ENCODE results near the gene MXI1. TPM values are rescaled to one million over a fixed set of nuclear protein-coding genes. Genes with fewer than 3 reads are reported as not detected.

Gene MXI1
- total and polyA plus RNA-seq, 2 of the 4 experiments (the other 2 are of a cell fraction), result 7.2 to 11.8 TPM

- DNase-seq, result no peak
- Histone ChIP-seq H2AK9ac (replicated peaks; ENCODE audit: low read depth, low read length, poor library complexity) (no peak overlapping the region), H3K9me1 (ENCODE audit: insufficient read depth, low read length) (no peaks in the 10 kb centered on the region), H3K56ac (ENCODE audit: extremely low read depth, insufficient read depth, low read length) (no peak overlapping the region), H2AK5ac (ENCODE audit: low read depth, low read length) (no peak overlapping the region), H2BK120ac (ENCODE audit: low read depth, low read length) (no peak overlapping the region), H2BK15ac (ENCODE audit: low read depth, low read length) (no peak overlapping the region), H3K4me1 (ENCODE audit: control insufficient read depth, insufficient read depth, low read length) (0 out of 2 replicates have a peak, but pooled peaks cover 3% of the 10 kb centered on the region), H3K4ac (ENCODE audit: low read depth, low read length) (no peak overlapping the region), H4K5ac (ENCODE audit: low read depth, low read length) (no peak overlapping the region), H4K91ac (ENCODE audit: insufficient read depth, low read depth, low read length) (no peak overlapping the region), H2BK20ac (ENCODE audit: low read depth, low read length) (no peak overlapping the region), H3K14ac (replicated peaks; ENCODE audit: low read depth, low read length) (no peak overlapping the region), H4K8ac (ENCODE audit: low read depth in 2 of 2, low read length in 2 of 2) (no peak overlapping the region), H3K9ac (ENCODE audit: low read depth, low read length) (no peak overlapping the region), H3K79me1 (ENCODE audit: low read depth in 1 of 2, low read length in 2 of 2) (peaks cover 0 to 10% of the 10 kb centered on the region in 2 experiments; a peak in 1 of 4 replicates), H2BK5ac (ENCODE audit: low read depth, low read length, poor library complexity, severe bottlenecking) (peak overlapping the region; percentile 38), H3K4me3 (ENCODE audit: insufficient read depth, low read depth, low read length) (no peak overlapping the region), H3K18ac (ENCODE audit: low read depth, low read length) (no peak overlapping the region), H2AFZ (replicated peaks; ENCODE audit: low read length, poor library complexity) (no peak overlapping the region), H3K27me3 (ENCODE audit: control insufficient read depth, insufficient read depth, low read length) (no peaks in the 10 kb centered on the region), H3K9me3 (ENCODE audit: control insufficient read depth, insufficient read depth, low read length) (no peaks in the 10 kb centered on the region), H3K27ac (ENCODE audit: insufficient read depth, low read length) (no peak overlapping the region), H3K23ac (ENCODE audit: low read depth, low read length) (no peak overlapping the region), H3K4me2 (ENCODE audit: low read depth, low read length) (0 out of 2 replicates have a peak overlapping the region, but pooled peaks have one; percentile 41), H4K20me1 (ENCODE audit: insufficient read depth, low read length) (peaks cover 7% of the 10 kb centered on the region; the same call in 1 of the 2 replicates), H3K36me3 (ENCODE audit: control insufficient read depth, insufficient read depth, low read length) (peaks cover 4% of the 10 kb centered on the region)
- dilution Hi-C loops (cut with HindIII; ENCODE audit: low sequenced_read_pairs, unreplicated experiment) (no loop called here), intact Hi-C loops (cut with micrococcal nuclease) (loop anchor here (1.0 to 10.0 kb wide), 4 partner anchors 48 to 608 kb away; partner anchors contain the start of genes BBIP1 and SHOC2), in situ Hi-C loops (cut with MboI; ENCODE audit: low sequenced_read_pairs) (loop anchor here (10.0 to 25.0 kb wide), 2 partner anchors 578 to 1831 kb away; no protein-coding TSS in a partner anchor)
- BruUV-seq (replicated peaks), result no TSS peak
- TF ChIP-seq SMC3 (IDR thresholded peaks at IDR 0.05; ENCODE audit: low read depth, low read length) (no peak), MAFK (IDR thresholded peaks at IDR 0.05; ENCODE audit: low read depth, low read length) (no peak), NFE2L2 (IDR thresholded peaks at IDR 0.05; ENCODE audit: low read depth, low read length) (no peak), USF2 (IDR thresholded peaks at IDR 0.05; ENCODE audit: low read depth, low read length) (no peak), ELK1 (IDR thresholded peaks at IDR 0.05; ENCODE audit: borderline replicate concordance, low read depth, low read length) (no peak), RAD21 (IDR thresholded peaks at IDR 0.05; ENCODE audit: low read length) (no peak), CEBPB (IDR thresholded peaks at IDR 0.05; ENCODE audit: low read depth, low read length) (no peak), CTCF (conservative IDR thresholded peaks at IDR 0.05; ENCODE audit: low read depth, low read length) (no peak), MAZ (IDR thresholded peaks at IDR 0.05; ENCODE audit: borderline replicate concordance, low read depth, low read length) (no peak), BHLHE40 (IDR thresholded peaks at IDR 0.05; ENCODE audit: low read depth, low read length) (no peak), POLR2A (IDR thresholded peaks at IDR 0.05; ENCODE audit: low read depth, low read length) (no peak), CHD1 (IDR thresholded peaks at IDR 0.05; ENCODE audit: low read depth, low read length) (no peak), RCOR1 (IDR thresholded peaks at IDR 0.05; ENCODE audit: insufficient replicate concordance, low read length) (no peak), RFX5 (IDR thresholded peaks at IDR 0.05; ENCODE audit: low read depth, low read length) (no peak), FOS (IDR thresholded peaks at IDR 0.05; ENCODE audit: low read depth, low read length) (no peak), MXI1 (IDR thresholded peaks at IDR 0.05; ENCODE audit: borderline replicate concordance, low read depth, low read length) (no peak)
- no peak for ATAC-seq (ENCODE audit: low read depth)
- CTCF ChIA-PET, result interaction anchor here (0.5 to 1.6 kb wide), 7 partner anchors 10 to 654 kb away, joined by 3 to 7 read pairs (median 4); no protein-coding TSS in a partner anchor
- no CpG with 5 or more reads among the region's 2 CpGs for WGBS, 2 experiments (ENCODE audit: extremely low coverage in 2 of 2, insufficient read length in 1 of 2)
- POLR2A ChIA-PET (ENCODE audit: unreplicated experiment), result no interaction called here
These were observed 99.0 kb downstream of the MXI1 start for GRCh38 chr10:110306452-110306768.
